Fibroblast of lung (primary cell): ENCODE data around the gene DNAJC5. TPM values are rescaled to one million over a fixed set of nuclear protein-coding genes. Genes with fewer than 3 reads are reported as not detected.

Experiments used
- DNase-seq, 2 donors: peaks; one replicate each; pipeline versions ENCODE4 v3.0.0 to v3.0.0-alpha.2; 2010; ENCODE audit warnings: low read depth in 2 of 2
- H2AFZ ChIP-seq: 2 replicates; pipeline ENCODE4 v1.5.1; 2012; ENCODE audit warnings: low read length, control low read depth, inconsistent platforms
- H3K27ac ChIP-seq: 2 replicates; pipeline ENCODE4 v1.5.1; 2011; ENCODE audit warnings: low read length, control low read depth; ENCODE audit not compliant: insufficient read depth
- H3K27me3 ChIP-seq: 2 replicates; pipeline ENCODE4 v1.5.1; 2011; ENCODE audit warnings: mild to moderate bottlenecking, low read length; ENCODE audit not compliant: control insufficient read depth, insufficient read depth
- H3K36me3 ChIP-seq: 2 replicates; pipeline ENCODE4 v1.5.1; 2011; ENCODE audit warnings: low read length; ENCODE audit not compliant: control insufficient read depth, insufficient read depth
- H3K4me1 ChIP-seq: 2 replicates; pipeline ENCODE4 v1.5.1; 2011; ENCODE audit warnings: low read length; ENCODE audit not compliant: control insufficient read depth, insufficient read depth; ENCODE audit errors: extremely low read depth
- H3K4me2 ChIP-seq: 2 replicates; pipeline ENCODE4 v1.5.1; 2011; ENCODE audit warnings: low read length, control low read depth; ENCODE audit not compliant: insufficient read depth; ENCODE audit errors: extremely low read depth
- H3K4me3 ChIP-seq, 4 experiments: fragments of 200-600 bp in 1 of 4; sonication (generic) in 1 of 4; replicated peaks in 1 of 4; 2 replicates each; pipeline ENCODE4 v1.5.1; 2011 to 2016; ENCODE audit warnings: low read length in 4 of 4, low read depth in 3 of 4, mild to moderate bottlenecking in 3 of 4, control low read depth in 2 of 4, inconsistent platforms in 1 of 4, mixed read lengths in 1 of 4; ENCODE audit not compliant: insufficient read depth in 1 of 4; ENCODE audit errors: control extremely low read depth in 1 of 4
- H3K79me2 ChIP-seq: 2 replicates; pipeline ENCODE4 v1.5.1; 2012; ENCODE audit warnings: mild to moderate bottlenecking, low read length, inconsistent platforms; ENCODE audit not compliant: control insufficient read depth, insufficient read depth
- H3K9ac ChIP-seq: 2 replicates; pipeline ENCODE4 v1.5.1; 2011; ENCODE audit warnings: mild to moderate bottlenecking, low read length, control low read depth; ENCODE audit not compliant: insufficient read depth
- H3K9me3 ChIP-seq: 2 replicates; pipeline ENCODE4 v1.5.1; 2012; ENCODE audit warnings: low read depth, low read length; ENCODE audit not compliant: control insufficient read depth, insufficient read depth
- H4K20me1 ChIP-seq: 2 replicates; pipeline ENCODE4 v1.5.1; 2011; ENCODE audit warnings: low read length; ENCODE audit not compliant: control insufficient read depth, insufficient read depth; ENCODE audit errors: extremely low read depth
- CTCF ChIP-seq, 2 donors: IDR thresholded peaks in 1 of 2; conservative IDR thresholded peaks in 1 of 2; 1 replicate in 1 of 2; 2 replicates in 1 of 2; pipeline ENCODE4 v1.5.1; 2011 to 2012; ENCODE audit warnings: low read length in 2 of 2, control low read depth in 1 of 2, inconsistent platforms in 1 of 2, low read depth in 1 of 2, mild to moderate bottlenecking in 1 of 2
- EZH2 ChIP-seq: IDR thresholded peaks from 2 replicates; pipeline ENCODE4 v1.5.1; 2012; ENCODE audit warnings: low read length, control low read depth, mild to moderate bottlenecking; ENCODE audit errors: missing control alignments
- polyA plus RNA-seq, 2 donors: library from polyadenylated mRNA; depleted of rRNA in 1 of 2; stranded (reverse) in 1 of 2; unstranded in 1 of 2; fragments of >200 nt; gene quantifications; 2 replicates each; pipeline ENCODE4 v1.2.1, GENCODE V29; 2011 to 2012; ENCODE audit warnings: missing spikeins in 1 of 2
- total RNA-seq: library from RNA; depleted of rRNA; stranded (reverse); fragments of >200 nt; gene quantifications from 2 replicates; pipeline ENCODE4 v1.2.1, GENCODE V29; 2014

The DNAJC5 gene
- total and polyA plus RNA-seq, 2 donors (not counting 1 experiment from before 2014, with no cell fraction given), result 29.6 to 48.9 TPM

DNA sequence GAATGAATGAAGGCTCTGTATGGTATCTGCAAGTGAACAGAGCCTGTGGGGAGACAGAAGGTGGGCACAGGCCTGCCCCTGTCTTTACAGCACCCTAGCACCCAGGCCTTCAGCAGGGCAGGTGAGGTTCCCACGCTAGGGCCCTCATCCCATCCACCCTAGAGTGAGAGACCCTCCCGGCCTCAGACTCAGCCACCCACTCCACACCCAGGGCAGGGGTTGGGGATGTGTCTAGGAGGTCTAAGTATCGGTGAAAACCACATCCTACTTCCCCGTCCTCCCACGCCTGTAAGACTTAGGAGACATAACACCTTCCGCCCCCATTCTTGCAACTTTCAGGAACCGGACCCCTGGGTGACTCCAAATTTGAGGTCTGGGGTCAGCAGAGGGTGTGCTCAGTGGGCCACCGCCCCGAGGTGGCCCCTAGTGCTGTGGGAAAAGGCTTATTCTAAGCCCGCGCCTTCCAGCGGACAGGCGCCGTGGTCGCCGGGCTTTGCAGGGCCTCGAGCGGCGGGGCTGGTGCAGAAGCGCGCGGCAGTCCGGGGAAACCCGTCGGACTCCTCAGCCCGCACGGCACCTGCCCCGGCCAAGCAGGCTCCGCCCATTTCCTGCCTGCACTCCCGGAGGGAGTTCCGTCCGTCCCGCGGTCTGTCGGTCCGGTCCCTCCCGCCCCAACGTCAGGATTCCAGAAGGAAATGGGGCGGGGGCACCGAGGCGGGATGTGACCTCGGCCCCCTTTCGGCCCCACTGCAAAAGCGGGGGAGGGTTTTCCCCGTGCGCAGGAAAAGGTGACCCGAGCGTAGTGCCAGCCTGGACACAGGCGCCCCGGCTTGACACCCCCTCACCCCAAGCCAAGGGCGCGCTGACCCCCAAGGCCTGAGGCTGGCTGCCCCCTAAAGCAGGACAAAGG, 83.6 kb downstream of the DNAJC5 start:
- peak in 1 of 2 donors; percentile 45 for DNase-seq
- TF ChIP-seq EZH2 (no peak), CTCF (conservative IDR thresholded peaks at IDR 0.05 in 1 of 2, IDR thresholded peaks at IDR 0.05 in 1 of 2; ENCODE audit: low read depth in 1 of 2, low read length in 2 of 2) (no peak)
- no peaks in the 10 kb centered on the region for H3K27me3 ChIP-seq
- H3K4me1 ChIP-seq, result peaks cover 19% of the 10 kb centered on the region
- H3K9me3 ChIP-seq, result no peaks in the 10 kb centered on the region
- peak overlapping the region; percentile 79 for H3K4me2 ChIP-seq
- no peak overlapping the region for H3K9ac ChIP-seq
- H2AFZ ChIP-seq, result no peak overlapping the region
- no peak overlapping the region for H3K27ac ChIP-seq
- peak overlapping the region; percentile 21 to 57 (median 39) for H3K4me3 ChIP-seq
- H3K36me3 ChIP-seq, result no peaks in the 10 kb centered on the region
- H4K20me1 ChIP-seq, result no peaks in the 10 kb centered on the region
- H3K79me2 ChIP-seq, result peaks cover 16% of the 10 kb centered on the region

DNA sequence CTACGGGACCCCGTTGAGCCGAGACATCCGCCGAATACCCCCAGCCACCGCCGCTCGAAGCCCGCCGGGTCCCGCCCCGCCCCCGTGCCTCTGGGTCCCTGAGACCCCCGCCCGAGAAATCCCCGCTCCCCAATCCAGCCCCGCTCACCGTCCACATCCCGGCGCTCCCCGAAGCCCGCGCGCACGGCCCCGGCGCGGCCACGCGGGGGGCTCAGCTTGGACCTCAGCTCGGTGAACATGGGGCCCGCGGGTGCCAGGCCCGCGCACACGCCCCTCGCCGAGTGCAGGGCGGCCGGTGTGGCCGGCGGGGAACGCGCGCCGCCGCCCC, 84.3 kb downstream of the DNAJC5 start:
- Histone ChIP-seq H3K36me3 (no peaks in the 10 kb centered on the region), H3K79me2 (peaks cover 16% of the 10 kb centered on the region), H3K4me1 (peaks cover 18% of the 10 kb centered on the region), H3K27ac (no peak overlapping the region), H4K20me1 (no peaks in the 10 kb centered on the region), H3K4me2 (peak overlapping the region; percentile 79), H3K9ac (no peak overlapping the region), H3K4me3 (peak overlapping the region; percentile 21 to 57 (median 39)), H2AFZ (no peak overlapping the region), H3K9me3 (no peaks in the 10 kb centered on the region), H3K27me3 (no peaks in the 10 kb centered on the region)
- TF ChIP-seq EZH2 (no peak), CTCF (conservative IDR thresholded peaks at IDR 0.05 in 1 of 2, IDR thresholded peaks at IDR 0.05 in 1 of 2; ENCODE audit: low read depth in 1 of 2, low read length in 2 of 2) (no peak)
- no peak for DNase-seq

GRCh38 chr20:63979557-63980316, 84.8 kb downstream of the DNAJC5 start, which contains the start of gene SAMD10:
SAMD10 (minus strand) TSS chr20:63979642; CDS start chr20:63979467, 175 bp downstream.
- TF ChIP-seq CTCF (conservative IDR thresholded peaks at IDR 0.05 in 1 of 2, IDR thresholded peaks at IDR 0.05 in 1 of 2; ENCODE audit: low read depth in 1 of 2, low read length in 2 of 2), result no peak
- no peak for TF ChIP-seq EZH2
- no peaks in the 10 kb centered on the region for H4K20me1 ChIP-seq
- peaks cover 3% of the 10 kb centered on the region for H3K36me3 ChIP-seq
- peak within 1 kb of the TSS; percentile 83 for H3K27ac ChIP-seq
- H2AFZ ChIP-seq, result peak within 1 kb of the TSS; percentile 78
- peak in 1 of 2 donors; percentile 47 for DNase-seq
- H3K79me2 ChIP-seq, result peaks cover 16% of the 10 kb centered on the region
- peaks cover 14% of the 10 kb centered on the region for H3K4me1 ChIP-seq
- no peaks in the 10 kb centered on the region for H3K27me3 ChIP-seq
- H3K4me2 ChIP-seq, result peak within 1 kb of the TSS; percentile 79
- H3K4me3 ChIP-seq, result peak within 1 kb of the TSS; percentile 30 to 71 (median 39)
- H3K9me3 ChIP-seq, result no peaks in the 10 kb centered on the region
- no peak within 1 kb of the TSS for H3K9ac ChIP-seq
